HG03060 (cell line): Measurements from ENCODE around the gene PDZD2.
"Not testable (repeated sequence)": the region's sequence is repeated elsewhere in the genome, so short reads cannot be mapped to it uniquely, and the experiment has no call there.

ENCODE experiments used
- ATAC-seq: cut with Tn5 transposase; IDR thresholded peaks from one replicate; pipeline ENCODE4 v1.9.1; 2021; ENCODE audit warnings: low read depth, moderate number of reproducible peaks; ENCODE audit not compliant: unreplicated experiment

PDZD2 gene

GRCh38 chr5:32057187-32058096, 418.5 kb downstream of the PDZD2 start:
- no peak for ATAC-seq

GRCh38 chr5:32058101-32058500, 419.2 kb downstream of the PDZD2 start:
- ATAC-seq: no peak

DNA sequence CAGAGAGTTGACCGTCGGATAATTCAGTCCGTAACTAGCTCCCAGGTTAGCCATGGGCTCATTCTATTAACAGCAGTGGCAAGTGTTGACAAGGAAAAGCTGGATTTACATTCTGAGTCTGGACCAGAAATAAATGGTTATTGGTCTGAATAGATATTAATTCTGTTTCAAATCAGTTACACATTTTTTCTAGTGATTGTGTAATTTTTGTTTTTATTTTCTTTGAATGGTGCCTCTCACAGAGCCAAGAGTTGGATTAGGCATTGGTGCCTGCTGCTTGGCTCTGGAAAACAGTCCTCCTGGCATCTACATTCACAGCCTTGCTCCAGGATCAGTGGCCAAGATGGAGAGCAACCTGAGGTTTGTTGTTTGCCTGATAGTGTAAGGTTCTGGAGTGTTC, 420.1 kb downstream of the PDZD2 start:
- no peak for ATAC-seq

DNA sequence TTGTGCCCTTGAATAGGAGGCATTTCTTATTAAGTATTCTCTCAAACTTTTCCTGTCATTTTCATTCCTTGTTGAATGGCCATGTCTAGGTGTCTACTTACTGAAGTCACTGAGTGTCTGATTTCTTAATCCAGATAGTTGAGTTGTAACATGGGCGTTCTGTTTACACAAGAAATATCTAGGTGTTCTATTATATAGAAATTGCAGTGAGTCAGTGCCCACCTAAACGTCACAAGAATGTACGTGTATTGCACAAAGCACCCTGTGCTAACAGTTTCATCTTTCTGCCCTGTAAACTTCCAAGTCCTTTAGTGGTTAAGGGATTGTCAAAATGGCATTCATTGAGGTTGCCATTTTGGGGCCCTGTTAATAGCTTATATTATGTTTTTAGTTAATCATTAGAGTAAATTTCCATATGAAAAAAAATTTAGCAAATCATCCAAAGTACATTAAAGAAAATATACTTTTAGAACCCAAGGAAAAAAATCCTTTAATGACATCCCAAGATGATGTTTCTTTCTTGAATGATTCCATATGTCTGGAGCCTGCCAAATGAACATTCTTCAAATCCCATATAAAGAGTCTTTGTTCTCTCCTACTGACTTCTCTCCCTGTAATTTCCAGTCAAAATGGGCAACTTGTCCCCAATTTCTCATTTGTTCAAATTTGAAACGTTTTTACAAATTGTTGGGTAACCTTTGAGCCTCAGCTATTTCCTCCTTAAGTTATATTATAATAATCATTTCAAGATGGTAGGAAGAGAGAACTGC, 421.0 kb downstream of the PDZD2 start:
- ATAC-seq: no peak

DNA sequence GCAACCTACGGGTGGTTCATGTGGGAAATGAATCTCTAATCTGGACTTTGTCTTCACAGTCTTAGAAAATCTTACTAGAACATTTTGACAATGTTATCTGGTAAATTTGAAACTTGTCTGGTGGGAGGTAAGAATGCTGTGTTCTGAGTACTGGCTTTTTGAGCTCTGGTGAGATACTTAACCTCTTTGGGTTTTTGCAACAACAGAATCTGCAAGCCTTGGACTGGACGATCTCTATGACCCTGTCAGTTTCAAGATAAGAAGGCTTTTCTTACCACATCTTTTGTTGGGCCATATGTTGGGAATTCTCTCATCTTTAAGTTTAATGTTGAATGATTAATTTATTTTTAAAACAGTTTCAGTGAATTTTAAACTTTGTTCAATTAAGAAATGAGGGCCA, 422.3 kb downstream of the PDZD2 start:
- ATAC-seq: no peak

DNA sequence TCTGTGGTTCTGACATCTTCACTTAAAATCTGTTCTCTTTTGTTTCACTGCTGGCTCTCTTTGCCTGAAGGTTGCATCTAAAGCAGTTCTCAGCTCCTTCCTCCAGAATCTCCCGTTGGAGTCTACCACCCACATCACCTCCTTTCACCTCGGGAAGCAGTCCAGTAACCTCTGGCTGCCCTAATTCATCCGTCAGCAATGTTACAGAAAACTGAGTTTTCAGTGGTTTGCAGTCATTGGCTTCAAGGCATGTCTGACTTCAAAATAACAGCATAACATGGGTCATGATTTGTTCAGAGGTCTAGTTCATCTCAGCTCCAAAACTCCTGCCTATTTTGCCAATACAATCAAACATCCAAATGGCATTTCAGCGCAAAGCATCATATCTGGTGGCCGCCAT, 427.5 kb downstream of the PDZD2 start:
- ATAC-seq: no peak

DNA sequence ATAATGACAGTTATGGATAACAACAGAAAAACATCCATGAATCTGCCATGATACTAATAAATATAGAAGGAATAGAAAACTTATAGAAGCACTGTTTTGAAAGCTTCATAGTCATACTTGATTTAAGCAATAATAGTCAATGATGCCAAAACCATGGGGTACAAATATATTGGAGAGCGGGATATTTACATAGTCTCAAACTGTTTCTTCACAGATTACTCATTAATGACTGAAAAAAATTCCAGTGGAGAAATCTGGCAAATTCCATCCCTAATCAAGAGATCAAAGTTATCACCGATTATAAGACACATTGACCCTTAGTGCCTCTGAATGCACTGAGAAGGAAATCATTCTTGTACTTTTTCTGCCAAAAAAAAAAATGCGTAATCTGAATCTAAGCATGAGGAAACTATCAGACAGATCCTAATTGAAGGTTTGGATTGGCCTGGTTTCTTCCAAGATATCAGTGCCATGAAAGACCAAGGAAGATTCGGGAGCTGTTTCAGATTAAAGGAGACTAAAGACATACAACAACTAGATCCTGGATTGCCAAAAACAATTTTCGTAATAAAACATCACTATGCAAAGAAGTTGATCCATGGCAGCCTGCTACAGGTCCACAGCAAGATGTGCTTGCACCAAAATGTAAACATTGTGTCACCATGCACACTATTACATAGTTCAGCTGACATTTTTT, 429.0 kb downstream of the PDZD2 start:
- no peak for ATAC-seq

GRCh38 chr5:32068561-32068960, 429.6 kb downstream of the PDZD2 start:
- no peak for ATAC-seq

DNA sequence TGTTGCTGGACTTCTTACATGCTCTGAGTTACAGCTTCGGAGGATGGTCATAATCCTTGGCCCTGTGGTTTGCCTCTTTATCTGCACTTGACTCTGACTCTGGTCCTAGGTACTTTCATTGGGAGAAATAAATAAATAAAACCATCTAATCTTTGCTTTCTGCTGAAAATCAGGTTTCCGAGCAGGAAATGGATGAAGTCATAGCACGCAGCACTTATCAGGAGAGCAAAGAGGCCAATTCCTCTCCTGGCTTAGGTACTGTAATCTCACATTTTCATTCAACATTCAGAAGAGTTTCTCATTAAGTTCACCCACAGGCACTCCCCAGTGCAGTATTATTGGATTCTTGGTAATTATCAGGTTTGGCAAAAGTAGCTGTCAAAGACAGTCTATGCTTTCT, 430.5 kb downstream of the PDZD2 start:
- no peak for ATAC-seq

DNA sequence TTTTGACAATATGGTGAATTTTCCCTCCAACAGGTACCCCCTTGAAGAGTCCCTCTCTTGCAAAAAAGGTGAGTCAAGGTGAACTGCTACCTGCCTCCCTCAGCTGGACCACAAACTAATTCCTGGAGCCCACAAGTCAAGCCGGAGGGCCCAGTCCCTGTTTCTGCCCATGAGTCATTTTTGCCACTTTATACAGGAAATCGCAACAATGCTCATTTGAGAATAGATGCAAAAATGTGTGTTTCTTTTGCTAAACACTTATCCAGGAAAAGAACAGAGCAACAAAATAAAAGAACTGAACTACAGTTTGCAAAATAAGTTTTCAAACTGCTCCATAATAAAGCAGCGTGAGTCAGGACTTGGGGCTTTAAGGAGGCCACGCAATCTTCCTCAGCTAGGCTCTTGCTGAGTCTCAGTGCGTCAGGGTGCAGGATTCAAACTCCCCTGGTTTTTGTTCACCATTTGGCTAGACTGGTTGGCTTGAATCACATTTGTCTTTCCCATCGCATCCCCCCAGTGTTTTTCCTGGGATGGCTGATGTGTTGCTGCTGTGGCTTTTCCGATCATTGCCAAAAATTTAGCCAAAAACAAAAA, 432.5 kb downstream of the PDZD2 start:
- no peak for ATAC-seq

DNA sequence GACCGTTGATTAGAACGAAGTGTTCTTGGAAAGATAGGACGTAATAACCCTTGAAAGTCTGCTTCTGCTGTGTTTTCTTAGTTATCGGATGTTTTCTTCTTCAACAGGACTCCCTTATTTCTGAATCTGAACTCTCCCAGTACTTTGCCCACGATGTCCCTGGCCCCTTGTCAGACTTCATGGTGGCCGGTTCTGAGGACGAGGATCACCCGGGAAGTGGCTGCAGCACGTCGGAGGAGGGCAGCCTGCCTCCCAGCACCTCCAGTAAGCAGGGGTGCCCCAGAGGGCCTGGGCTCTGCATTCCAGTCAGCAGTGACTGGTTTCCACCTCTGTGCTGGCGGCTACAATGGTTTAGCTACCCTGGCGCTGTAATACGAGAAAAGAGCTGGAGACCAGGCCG, 433.1 kb downstream of the PDZD2 start:
- ATAC-seq: no peak

DNA sequence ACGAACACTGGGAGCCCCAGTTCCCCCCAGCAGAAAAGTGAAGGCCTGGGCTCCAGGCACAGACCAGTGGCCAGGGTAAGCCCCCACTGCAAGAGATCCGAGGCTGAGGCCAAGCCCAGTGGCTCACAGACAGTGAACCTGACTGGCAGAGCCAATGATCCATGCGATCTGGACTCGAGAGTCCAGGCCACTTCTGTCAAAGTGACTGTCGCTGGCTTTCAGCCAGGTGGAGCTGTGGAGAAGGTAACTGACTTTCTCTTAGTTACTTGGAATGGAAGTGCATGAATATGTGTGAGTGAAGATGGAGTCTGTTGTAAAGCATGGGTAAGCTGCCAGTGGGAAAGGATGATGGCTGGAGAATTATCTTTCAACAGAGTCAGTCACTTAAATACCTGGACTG, 435.5 kb downstream of the PDZD2 start:
- no peak for ATAC-seq

DNA sequence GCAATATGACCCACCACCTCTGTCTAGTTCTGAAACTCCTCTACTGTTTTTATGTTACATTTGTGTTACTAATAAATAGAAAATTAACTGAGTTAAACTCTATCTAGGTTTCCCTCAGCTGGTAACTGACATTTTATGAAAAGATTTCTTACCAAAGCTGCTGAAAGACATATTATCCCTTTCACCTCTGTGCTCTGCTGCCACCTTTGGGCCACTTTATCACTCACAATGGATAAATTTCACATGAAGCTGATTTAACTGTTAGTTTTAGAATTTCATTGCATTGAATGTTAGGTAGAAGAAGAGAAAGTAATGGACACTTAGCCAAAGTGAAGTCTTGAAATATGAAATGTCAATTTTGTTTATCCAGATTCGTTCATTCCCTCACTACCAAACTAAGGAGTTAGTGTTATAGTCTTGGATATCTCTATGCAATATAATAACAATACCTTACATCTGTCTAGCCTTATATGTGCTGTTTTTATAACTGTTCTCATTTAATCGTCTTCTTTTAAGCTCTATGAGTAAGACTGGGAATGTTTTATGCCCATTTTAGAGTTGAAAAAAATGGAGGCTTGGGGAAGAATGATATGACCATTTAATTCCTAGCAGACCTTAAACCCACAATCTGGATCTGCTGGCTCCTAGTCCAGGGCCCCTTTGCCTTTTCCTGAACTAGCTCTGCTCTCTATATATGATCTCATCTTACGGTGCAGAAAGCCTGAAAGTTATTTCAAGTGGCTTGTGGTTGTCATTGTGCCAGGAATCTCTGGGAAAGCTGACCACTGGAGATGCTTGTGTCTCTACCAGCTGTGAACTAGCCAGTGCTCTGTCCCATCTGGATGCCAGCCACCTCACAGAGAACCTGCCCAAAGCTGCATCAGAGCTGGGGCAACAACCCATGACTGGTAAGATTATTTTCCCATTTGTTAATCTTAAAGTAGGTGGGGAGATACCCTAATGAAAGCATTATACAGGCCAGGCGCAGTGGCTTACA, 438.1 kb downstream of the PDZD2 start:
- no peak for ATAC-seq

DNA sequence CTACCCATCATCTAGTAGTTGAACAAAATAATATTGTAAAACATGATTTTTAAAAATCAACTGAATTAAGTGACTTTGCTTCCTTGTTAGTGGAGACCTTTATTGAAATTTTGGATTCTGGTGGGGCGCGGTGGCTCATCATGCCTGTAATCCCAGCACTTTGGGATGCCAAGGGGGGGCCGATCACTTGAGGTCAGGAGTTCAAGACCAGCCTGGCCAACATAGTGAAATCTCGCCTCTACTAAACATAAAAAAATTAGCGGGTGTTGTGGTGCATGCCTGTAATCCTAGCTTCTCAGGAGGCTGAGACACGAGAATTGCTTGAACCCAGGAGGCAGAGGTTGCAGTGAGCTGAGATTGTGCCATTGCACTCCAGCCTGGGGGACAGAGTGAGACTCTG, 439.9 kb downstream of the PDZD2 start:
- not testable (repeated sequence) for ATAC-seq

GRCh38 chr5:32080565-32080964, 441.6 kb downstream of the PDZD2 start:
- ATAC-seq: not testable (repeated sequence)

DNA sequence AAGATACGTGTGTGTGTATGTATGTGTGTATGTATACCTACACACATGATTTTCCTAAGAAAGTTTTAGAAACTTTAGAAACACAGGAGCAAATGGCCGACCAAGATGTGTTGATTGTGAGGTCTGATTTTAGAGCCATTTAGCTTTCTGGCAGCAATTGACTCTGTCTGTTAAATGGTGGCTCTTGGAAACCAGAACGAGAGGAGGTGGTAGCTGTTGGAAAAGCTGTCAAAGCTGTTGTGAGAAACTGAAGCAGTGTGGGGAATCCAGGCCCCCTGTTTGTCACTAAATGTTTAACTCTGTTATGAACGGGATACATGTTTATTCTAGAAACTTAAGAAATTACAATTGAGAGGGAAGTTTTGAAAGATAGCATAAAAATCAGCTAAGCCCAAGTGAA, 443.8 kb downstream of the PDZD2 start:
- no peak for ATAC-seq

- ATAC-seq: no peak
These were observed 445.1 kb downstream of the PDZD2 start for GRCh38 chr5:32083981-32084430.

- ATAC-seq: no peak
These were observed 448.5 kb downstream of the PDZD2 start for GRCh38 chr5:32087086-32088082.
